ENCODE measurements around the gene FGD3.

Gene FGD3

DNA sequence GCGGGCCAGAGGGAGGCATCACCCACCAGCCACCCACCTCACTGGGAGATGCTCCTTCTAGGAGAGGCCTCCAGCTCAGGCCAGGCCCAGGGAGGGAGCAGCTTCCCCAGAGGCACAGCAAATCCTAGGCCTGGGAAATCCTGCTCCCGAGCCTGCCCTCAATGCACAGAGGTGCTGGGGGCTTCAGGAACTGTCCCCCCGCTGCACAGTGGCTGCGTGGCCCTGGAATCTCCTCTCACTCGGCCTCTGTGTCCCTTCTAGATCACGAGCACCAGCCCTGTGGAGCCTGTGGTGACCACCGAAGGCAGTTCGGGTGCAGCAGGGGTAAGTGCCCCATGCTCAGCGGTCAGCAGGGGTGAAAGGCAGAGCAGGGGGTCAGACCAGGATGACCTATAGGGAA lies 74.7 kb downstream of the FGD3 start:
- Histone ChIP-seq H3K9me3 (ENCODE audit: control insufficient read depth, low read length) (no peaks in the 10 kb centered on the region), H3K4me3 (ENCODE audit: insufficient read depth in 1 of 2, low read depth in 1 of 2, low read length in 2 of 2) (no peak overlapping the region)

DNA sequence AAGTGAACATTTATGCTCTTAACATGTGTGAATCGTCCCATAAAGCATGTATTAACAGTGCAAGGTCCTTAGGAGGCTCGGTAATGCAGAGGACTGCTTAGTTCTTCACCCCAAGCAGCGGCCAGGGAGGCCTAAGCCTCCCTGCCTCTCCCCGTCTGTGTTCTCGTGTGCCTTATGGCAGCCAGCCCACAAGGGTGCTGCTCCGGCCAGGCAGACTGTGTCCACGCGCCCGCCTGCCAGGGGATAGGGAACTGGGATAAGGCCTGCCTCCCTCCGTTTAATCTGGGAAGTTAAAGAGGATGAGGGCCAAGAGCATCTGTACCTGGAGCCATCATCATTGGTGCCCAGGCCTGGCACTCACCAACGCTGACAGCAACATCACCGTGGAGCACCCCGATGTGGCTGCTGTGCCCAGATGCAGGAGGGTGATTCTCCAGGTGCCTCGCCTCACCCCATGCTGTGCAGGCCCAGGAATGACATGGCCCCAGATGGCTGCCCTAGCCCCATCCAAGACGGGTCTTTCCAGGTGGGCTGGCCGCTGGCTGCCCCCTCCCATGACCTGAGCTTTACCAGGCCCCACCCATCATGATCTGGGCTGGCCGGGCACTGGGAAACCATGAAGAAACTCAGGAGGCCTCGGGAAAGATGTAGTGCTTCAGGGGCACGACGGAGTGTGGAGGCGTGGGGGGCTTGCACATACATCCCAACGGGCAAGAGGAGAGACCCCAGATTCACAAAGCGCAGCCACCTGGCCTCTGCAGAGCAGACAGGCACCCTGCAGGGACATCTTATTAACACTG lies 75.6 kb downstream of the FGD3 start:
- Histone ChIP-seq H2AK5ac (ENCODE audit: low read length, severe bottlenecking) (no peak overlapping the region), H3K4me1 (ENCODE audit: control insufficient read depth, insufficient read depth, low read depth, low read length) (no peaks in the 10 kb centered on the region), H2BK120ac (ENCODE audit: low read depth, low read length) (no peak overlapping the region), H4K8ac (ENCODE audit: low read length) (no peak overlapping the region), H3K4me2 (ENCODE audit: low read length, poor library complexity, severe bottlenecking) (no peak overlapping the region), H3K4me3 (ENCODE audit: insufficient read depth in 1 of 2, low read depth in 1 of 2, low read length in 2 of 2) (no peak overlapping the region), H2AFZ (ENCODE audit: low read depth, low read length) (no peak overlapping the region), H3K18ac (ENCODE audit: low read depth in 1 of 2, low read length in 2 of 2) (no peak overlapping the region), H4K91ac (ENCODE audit: low read length) (no peak overlapping the region), H3K9me3 (ENCODE audit: control insufficient read depth, low read length) (no peaks in the 10 kb centered on the region), H3K27me3 (ENCODE audit: control insufficient read depth in 1 of 2, insufficient read depth in 1 of 2, low read length in 2 of 2) (peaks cover 8 to 22% of the 10 kb centered on the region in 2 experiments), H2BK5ac (ENCODE audit: low read depth, low read length, poor library complexity, severe bottlenecking) (no peak overlapping the region), H2BK15ac (ENCODE audit: low read depth, poor library complexity, severe bottlenecking) (no peak overlapping the region), H3K23ac (ENCODE audit: low read length in 2 of 2) (no peak overlapping the region), H3K79me1 (replicated peaks; ENCODE audit: low read length, poor library complexity, severe bottlenecking) (no peaks in the 10 kb centered on the region), H3K4ac (ENCODE audit: low read depth in 1 of 2, low read length in 2 of 2) (no peak overlapping the region), H3K36me3 (ENCODE audit: control insufficient read depth in 1 of 2, insufficient read depth in 2 of 2, low read depth in 1 of 2, low read length in 2 of 2) (no peaks in the 10 kb centered on the region), H3K27ac (ENCODE audit: low read length, poor library complexity, severe bottlenecking) (no peak overlapping the region), H3K14ac (ENCODE audit: low read length in 2 of 2) (no peak overlapping the region), H3K9ac (ENCODE audit: low read length) (no peak overlapping the region), H2BK12ac (ENCODE audit: low read length in 2 of 2) (no peak overlapping the region)
- WGBS, result 91% methylated on average over 23 of the region's 23 CpGs
- no peak for DNase-seq

More for the DNA sequence above, 74.7 kb downstream of the FGD3 start:
- WGBS, result 76% methylated on average over 9 of the region's 9 CpGs
- H3K27ac ChIP-seq (ENCODE audit: low read length, poor library complexity, severe bottlenecking), result no peak overlapping the region
- no peak overlapping the region for H2BK12ac ChIP-seq (ENCODE audit: low read length in 2 of 2)
- no peaks in the 10 kb centered on the region for H3K79me1 ChIP-seq (replicated peaks; ENCODE audit: low read length, poor library complexity, severe bottlenecking)
- H3K27me3 ChIP-seq (ENCODE audit: control insufficient read depth in 1 of 2, insufficient read depth in 1 of 2, low read length in 2 of 2), result peaks cover 9 to 30% of the 10 kb centered on the region in 2 experiments
- H3K36me3 ChIP-seq (ENCODE audit: control insufficient read depth in 1 of 2, insufficient read depth in 2 of 2, low read depth in 1 of 2, low read length in 2 of 2), result no peaks in the 10 kb centered on the region
- H4K91ac ChIP-seq (ENCODE audit: low read length), result no peak overlapping the region
- no peak overlapping the region for H2AFZ ChIP-seq (ENCODE audit: low read depth, low read length)
- H3K4me1 ChIP-seq (ENCODE audit: control insufficient read depth, insufficient read depth, low read depth, low read length), result no peaks in the 10 kb centered on the region
- DNase-seq, result no peak
- no peak overlapping the region for H3K23ac ChIP-seq (ENCODE audit: low read length in 2 of 2)
- no peak overlapping the region for H4K8ac ChIP-seq (ENCODE audit: low read length)
- no peak overlapping the region for H2BK15ac ChIP-seq (ENCODE audit: low read depth, poor library complexity, severe bottlenecking)
- no peak overlapping the region for H2BK5ac ChIP-seq (ENCODE audit: low read depth, low read length, poor library complexity, severe bottlenecking)
- no peak overlapping the region for H3K14ac ChIP-seq (ENCODE audit: low read length in 2 of 2)
- no peak overlapping the region for H3K4ac ChIP-seq (ENCODE audit: low read depth in 1 of 2, low read length in 2 of 2)
- H3K4me2 ChIP-seq (ENCODE audit: low read length, poor library complexity, severe bottlenecking), result no peak overlapping the region
- H2BK120ac ChIP-seq (ENCODE audit: low read depth, low read length), result no peak overlapping the region
- H3K18ac ChIP-seq (ENCODE audit: low read depth in 1 of 2, low read length in 2 of 2), result no peak overlapping the region
- no peak overlapping the region for H2AK5ac ChIP-seq (ENCODE audit: low read length, severe bottlenecking)
- H3K9ac ChIP-seq (ENCODE audit: low read length), result no peak overlapping the region

DNA sequence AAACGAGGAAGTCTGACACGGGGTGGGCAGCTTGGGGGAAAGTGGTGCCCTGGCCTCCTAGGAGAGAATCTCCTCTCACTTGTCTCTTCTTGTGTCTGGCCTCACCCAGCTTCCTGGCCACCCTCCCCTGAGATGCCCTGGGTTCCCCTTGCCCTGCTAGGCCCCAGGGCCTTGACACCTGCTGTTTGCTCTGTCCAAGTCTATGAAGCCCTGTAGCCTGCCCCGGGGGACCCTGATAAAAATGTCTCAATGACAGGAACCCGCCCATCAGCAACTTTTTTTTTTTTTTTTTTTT lies 76.1 kb downstream of the FGD3 start:
- Histone ChIP-seq H3K23ac (ENCODE audit: low read length in 2 of 2) (no peak overlapping the region), H2AFZ (ENCODE audit: low read depth, low read length) (no peak overlapping the region), H3K4me1 (ENCODE audit: control insufficient read depth, insufficient read depth, low read depth, low read length) (no peaks in the 10 kb centered on the region), H2BK15ac (ENCODE audit: low read depth, poor library complexity, severe bottlenecking) (no peak overlapping the region), H3K4me2 (ENCODE audit: low read length, poor library complexity, severe bottlenecking) (no peak overlapping the region), H2AK5ac (ENCODE audit: low read length, severe bottlenecking) (no peak overlapping the region), H3K9me3 (ENCODE audit: control insufficient read depth, low read length) (no peaks in the 10 kb centered on the region), H3K4me3 (ENCODE audit: insufficient read depth in 1 of 2, low read depth in 1 of 2, low read length in 2 of 2) (no peak overlapping the region), H3K18ac (ENCODE audit: low read depth in 1 of 2, low read length in 2 of 2) (no peak overlapping the region), H3K79me1 (replicated peaks; ENCODE audit: low read length, poor library complexity, severe bottlenecking) (no peaks in the 10 kb centered on the region), H4K91ac (ENCODE audit: low read length) (no peak overlapping the region), H4K8ac (ENCODE audit: low read length) (no peak overlapping the region), H3K27ac (ENCODE audit: low read length, poor library complexity, severe bottlenecking) (no peak overlapping the region), H2BK12ac (ENCODE audit: low read length in 2 of 2) (no peak overlapping the region), H3K27me3 (ENCODE audit: control insufficient read depth in 1 of 2, insufficient read depth in 1 of 2, low read length in 2 of 2) (peaks cover 6 to 23% of the 10 kb centered on the region in 2 experiments), H3K9ac (ENCODE audit: low read length) (no peak overlapping the region), H2BK120ac (ENCODE audit: low read depth, low read length) (no peak overlapping the region), H3K4ac (ENCODE audit: low read depth in 1 of 2, low read length in 2 of 2) (no peak overlapping the region), H3K36me3 (ENCODE audit: control insufficient read depth in 1 of 2, insufficient read depth in 2 of 2, low read depth in 1 of 2, low read length in 2 of 2) (no peaks in the 10 kb centered on the region), H2BK5ac (ENCODE audit: low read depth, low read length, poor library complexity, severe bottlenecking) (no peak overlapping the region), H3K14ac (ENCODE audit: low read length in 2 of 2) (no peak overlapping the region)
- WGBS, result 72% methylated on average over 4 of the region's 4 CpGs
- no peak for DNase-seq

DNA sequence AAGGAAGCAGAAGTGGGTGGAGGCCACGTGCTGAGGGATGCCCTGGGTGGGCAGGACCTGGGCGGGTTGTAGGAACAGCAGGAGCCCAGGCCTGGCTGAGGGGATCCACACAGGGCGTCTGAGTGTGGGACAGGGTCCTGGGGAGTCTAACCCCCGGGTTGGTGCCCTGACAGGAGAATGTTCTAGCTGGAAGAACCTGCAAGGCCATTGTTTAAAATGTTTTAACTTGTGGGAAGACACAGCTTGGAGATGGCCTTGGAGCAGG lies 77.3 kb downstream of the FGD3 start:
- H2BK12ac ChIP-seq (ENCODE audit: low read length in 2 of 2), result no peak overlapping the region
- no peak overlapping the region for H2BK15ac ChIP-seq (ENCODE audit: low read depth, poor library complexity, severe bottlenecking)
- no peak overlapping the region for H2AK5ac ChIP-seq (ENCODE audit: low read length, severe bottlenecking)
- no peak overlapping the region for H4K8ac ChIP-seq (ENCODE audit: low read length)
- no peak overlapping the region for H3K14ac ChIP-seq (ENCODE audit: low read length in 2 of 2)
- no peak overlapping the region for H3K4me3 ChIP-seq (ENCODE audit: insufficient read depth in 1 of 2, low read depth in 1 of 2, low read length in 2 of 2)
- H3K79me1 ChIP-seq (replicated peaks; ENCODE audit: low read length, poor library complexity, severe bottlenecking), result no peaks in the 10 kb centered on the region
- 77% methylated on average over 4 of the region's 4 CpGs for WGBS
- no peak overlapping the region for H3K4ac ChIP-seq (ENCODE audit: low read depth in 1 of 2, low read length in 2 of 2)
- no peak for DNase-seq
- H4K91ac ChIP-seq (ENCODE audit: low read length), result no peak overlapping the region
- no peaks in the 10 kb centered on the region for H3K9me3 ChIP-seq (ENCODE audit: control insufficient read depth, low read length)
- no peaks in the 10 kb centered on the region for H3K4me1 ChIP-seq (ENCODE audit: control insufficient read depth, insufficient read depth, low read depth, low read length)
- no peak overlapping the region for H3K27ac ChIP-seq (ENCODE audit: low read length, poor library complexity, severe bottlenecking)
- no peak overlapping the region for H2AFZ ChIP-seq (ENCODE audit: low read depth, low read length)
- H3K18ac ChIP-seq (ENCODE audit: low read depth in 1 of 2, low read length in 2 of 2), result no peak overlapping the region
- H3K27me3 ChIP-seq (ENCODE audit: control insufficient read depth in 1 of 2, insufficient read depth in 1 of 2, low read length in 2 of 2), result peaks cover 6 to 20% of the 10 kb centered on the region in 2 experiments
- H3K36me3 ChIP-seq (ENCODE audit: control insufficient read depth in 1 of 2, insufficient read depth in 2 of 2, low read depth in 1 of 2, low read length in 2 of 2), result no peaks in the 10 kb centered on the region
- H3K23ac ChIP-seq (ENCODE audit: low read length in 2 of 2), result no peak overlapping the region
- H3K4me2 ChIP-seq (ENCODE audit: low read length, poor library complexity, severe bottlenecking), result no peak overlapping the region
- H2BK5ac ChIP-seq (ENCODE audit: low read depth, low read length, poor library complexity, severe bottlenecking), result no peak overlapping the region
- no peak overlapping the region for H2BK120ac ChIP-seq (ENCODE audit: low read depth, low read length)
- no peak overlapping the region for H3K9ac ChIP-seq (ENCODE audit: low read length)
